ENCODE measurements around the gene CARD11.

DNA sequence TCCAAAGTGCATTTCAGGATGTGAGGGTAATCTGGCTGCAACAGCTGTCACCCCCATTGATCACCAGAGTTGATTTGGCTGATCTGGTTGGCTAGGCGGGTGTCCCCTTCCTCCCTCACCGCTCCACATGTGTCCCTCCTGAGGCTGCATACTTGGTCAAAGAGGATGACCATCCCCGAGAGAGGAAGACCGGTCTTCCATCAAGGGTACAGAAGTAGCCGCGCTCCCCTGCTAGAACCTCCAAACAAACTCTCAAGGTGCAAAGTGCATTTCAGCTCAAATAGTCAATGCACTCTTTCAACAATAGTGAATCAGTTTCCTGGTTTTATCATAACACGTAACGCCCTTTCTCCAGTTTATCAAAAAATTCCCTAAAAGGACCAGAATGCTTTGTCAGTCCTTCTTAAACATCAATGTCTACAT lies 44.6 kb downstream of the CARD11 start:
- TF ChIP-seq, protein P1, sequence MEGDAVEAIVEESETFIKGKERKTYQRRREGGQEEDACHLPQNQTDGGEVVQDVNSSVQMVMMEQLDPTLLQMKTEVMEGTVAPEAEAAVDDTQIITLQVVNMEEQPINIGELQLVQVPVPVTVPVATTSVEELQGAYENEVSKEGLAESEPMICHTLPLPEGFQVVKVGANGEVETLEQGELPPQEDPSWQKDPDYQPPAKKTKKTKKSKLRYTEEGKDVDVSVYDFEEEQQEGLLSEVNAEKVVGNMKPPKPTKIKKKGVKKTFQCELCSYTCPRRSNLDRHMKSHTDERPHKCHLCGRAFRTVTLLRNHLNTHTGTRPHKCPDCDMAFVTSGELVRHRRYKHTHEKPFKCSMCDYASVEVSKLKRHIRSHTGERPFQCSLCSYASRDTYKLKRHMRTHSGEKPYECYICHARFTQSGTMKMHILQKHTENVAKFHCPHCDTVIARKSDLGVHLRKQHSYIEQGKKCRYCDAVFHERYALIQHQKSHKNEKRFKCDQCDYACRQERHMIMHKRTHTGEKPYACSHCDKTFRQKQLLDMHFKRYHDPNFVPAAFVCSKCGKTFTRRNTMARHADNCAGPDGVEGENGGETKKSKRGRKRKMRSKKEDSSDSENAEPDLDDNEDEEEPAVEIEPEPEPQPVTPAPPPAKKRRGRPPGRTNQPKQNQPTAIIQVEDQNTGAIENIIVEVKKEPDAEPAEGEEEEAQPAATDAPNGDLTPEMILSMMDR (IDR thresholded peaks at IDR 0.05; ENCODE audit: poor library complexity, severe bottlenecking): no peak
- TF ChIP-seq RAD21 (conservative IDR thresholded peaks at IDR 0.05) (no peak), EZH2 (IDR thresholded peaks at IDR 0.05; ENCODE audit: borderline replicate concordance, insufficient read depth, low read length, poor library complexity, severe bottlenecking) (no peak), EP300 (conservative IDR thresholded peaks at IDR 0.05; ENCODE audit: poor library complexity, severe bottlenecking) (no peak)
- TF ChIP-seq, protein P2, sequence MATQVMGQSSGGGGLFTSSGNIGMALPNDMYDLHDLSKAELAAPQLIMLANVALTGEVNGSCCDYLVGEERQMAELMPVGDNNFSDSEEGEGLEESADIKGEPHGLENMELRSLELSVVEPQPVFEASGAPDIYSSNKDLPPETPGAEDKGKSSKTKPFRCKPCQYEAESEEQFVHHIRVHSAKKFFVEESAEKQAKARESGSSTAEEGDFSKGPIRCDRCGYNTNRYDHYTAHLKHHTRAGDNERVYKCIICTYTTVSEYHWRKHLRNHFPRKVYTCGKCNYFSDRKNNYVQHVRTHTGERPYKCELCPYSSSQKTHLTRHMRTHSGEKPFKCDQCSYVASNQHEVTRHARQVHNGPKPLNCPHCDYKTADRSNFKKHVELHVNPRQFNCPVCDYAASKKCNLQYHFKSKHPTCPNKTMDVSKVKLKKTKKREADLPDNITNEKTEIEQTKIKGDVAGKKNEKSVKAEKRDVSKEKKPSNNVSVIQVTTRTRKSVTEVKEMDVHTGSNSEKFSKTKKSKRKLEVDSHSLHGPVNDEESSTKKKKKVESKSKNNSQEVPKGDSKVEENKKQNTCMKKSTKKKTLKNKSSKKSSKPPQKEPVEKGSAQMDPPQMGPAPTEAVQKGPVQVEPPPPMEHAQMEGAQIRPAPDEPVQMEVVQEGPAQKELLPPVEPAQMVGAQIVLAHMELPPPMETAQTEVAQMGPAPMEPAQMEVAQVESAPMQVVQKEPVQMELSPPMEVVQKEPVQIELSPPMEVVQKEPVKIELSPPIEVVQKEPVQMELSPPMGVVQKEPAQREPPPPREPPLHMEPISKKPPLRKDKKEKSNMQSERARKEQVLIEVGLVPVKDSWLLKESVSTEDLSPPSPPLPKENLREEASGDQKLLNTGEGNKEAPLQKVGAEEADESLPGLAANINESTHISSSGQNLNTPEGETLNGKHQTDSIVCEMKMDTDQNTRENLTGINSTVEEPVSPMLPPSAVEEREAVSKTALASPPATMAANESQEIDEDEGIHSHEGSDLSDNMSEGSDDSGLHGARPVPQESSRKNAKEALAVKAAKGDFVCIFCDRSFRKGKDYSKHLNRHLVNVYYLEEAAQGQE (IDR thresholded peaks at IDR 0.05; ENCODE audit: borderline replicate concordance): no peak
